Inferior parietal cortex (tissue), 1 donor: ENCODE results near the gene C1RL.
"Not testable (repeated sequence)": the region's sequence is repeated elsewhere in the genome, so short reads cannot be mapped to it uniquely, and the experiment has no call there.

Source experiments
- DNase-seq: peaks from one replicate; pipeline ENCODE4 v3.0.0-alpha.2; 2016; ENCODE audit errors: extremely low spot score

C1RL gene

DNA sequence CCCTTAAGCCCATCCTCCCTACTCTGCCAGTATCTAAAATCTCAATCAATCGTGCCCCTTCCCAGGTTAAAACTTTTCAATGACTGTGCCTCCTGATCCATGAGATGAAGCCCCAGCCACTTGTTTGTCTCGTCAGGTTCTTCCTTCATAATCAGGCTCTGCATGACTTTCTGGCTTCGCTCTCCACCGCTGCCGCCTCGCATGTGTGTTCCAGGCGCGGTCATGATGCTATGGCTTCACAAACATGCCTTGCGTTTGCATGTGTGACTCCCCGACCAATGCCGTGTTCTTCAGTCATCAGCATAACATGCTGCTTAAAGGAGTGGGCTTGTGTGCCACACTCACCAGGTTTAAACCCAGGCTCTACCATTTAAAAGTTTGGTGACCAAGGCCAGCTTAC, 5.0 kb upstream of the C1RL start:
- DNase-seq, result no peak

DNA sequence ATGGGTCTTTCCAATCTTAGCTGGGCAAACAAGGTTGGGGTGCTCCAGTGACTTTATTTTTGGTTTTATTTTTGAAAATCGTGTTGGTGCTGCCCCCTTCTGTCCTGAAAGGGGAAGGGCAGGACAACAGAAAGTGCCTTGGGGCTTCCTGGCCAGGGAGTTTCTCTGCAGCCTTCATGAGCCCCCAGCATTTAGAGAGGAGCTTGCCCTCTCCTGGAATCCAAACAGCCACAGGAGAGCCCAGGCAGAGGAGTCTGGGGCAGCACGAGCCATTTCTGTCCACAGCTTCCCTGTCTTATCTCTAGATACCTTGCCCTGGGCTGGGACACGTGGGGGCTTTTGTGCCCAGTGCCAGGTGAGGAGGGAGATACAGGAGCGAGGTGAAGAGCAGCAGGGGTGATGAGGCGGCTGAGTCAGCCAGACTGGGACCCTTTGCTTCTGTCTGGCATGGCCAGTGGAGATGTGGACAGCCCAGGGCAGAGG, 4.4 kb upstream of the C1RL start:
- peak; percentile 66 for DNase-seq

DNA sequence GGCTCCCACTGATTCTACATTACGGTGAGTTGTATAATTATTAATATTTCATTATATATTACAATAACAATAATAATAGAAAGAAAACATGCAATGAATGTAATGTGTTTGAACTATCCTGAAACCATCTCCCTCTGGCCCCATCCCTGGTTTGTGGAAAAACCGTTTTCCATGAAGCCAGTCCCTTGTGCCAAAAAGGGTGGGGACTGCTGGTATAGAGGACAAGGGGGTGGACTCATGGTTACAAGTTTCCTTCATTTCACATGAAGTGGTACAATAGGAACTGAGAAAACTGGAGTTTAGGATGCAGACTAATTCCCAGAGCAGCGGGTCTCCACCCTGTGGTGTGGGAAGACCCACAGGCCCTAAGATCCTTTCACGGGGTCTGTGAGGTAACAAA, 3.0 kb upstream of the C1RL start:
- DNase-seq, result no peak

DNA sequence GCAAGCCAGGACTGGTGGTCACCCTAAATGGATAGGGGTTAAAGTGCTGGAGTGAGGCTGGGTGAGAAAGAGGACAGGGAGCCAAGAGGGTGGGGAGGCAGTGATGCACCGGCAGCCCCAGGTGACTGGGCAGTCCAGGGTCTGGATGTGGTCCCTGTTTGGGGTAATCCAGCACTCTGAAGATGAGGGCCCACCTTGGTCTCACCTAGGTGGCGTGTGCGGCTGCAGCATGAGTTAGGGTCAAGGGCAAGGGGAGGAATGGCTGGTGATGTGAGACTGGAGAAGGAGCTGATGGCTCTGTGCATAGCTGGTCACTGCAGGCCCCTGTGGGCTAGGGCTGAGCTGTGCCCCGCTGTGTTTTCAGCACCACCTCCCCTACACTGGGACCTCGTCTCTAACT, 1.6 kb upstream of the C1RL start:
- DNase-seq, result no peak

DNA sequence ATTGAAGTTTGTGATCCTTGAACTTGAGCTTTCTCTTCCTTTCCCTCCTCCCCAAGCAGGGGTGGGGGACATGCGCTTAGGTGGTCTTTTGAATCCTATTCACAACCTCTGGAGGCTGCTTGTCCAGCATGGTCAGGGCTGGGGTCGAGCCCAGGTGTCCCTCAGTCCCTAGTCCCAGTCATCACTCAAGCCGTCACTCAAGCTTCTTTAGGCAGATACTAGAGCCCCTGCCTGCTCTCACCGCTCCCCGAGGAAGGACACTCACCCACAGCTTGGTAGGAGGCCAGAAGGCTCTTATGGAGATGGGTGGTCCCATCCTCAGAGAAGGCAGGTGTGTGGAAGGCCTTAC, 532 bp upstream of the C1RL start:
- no peak for DNase-seq

DNA sequence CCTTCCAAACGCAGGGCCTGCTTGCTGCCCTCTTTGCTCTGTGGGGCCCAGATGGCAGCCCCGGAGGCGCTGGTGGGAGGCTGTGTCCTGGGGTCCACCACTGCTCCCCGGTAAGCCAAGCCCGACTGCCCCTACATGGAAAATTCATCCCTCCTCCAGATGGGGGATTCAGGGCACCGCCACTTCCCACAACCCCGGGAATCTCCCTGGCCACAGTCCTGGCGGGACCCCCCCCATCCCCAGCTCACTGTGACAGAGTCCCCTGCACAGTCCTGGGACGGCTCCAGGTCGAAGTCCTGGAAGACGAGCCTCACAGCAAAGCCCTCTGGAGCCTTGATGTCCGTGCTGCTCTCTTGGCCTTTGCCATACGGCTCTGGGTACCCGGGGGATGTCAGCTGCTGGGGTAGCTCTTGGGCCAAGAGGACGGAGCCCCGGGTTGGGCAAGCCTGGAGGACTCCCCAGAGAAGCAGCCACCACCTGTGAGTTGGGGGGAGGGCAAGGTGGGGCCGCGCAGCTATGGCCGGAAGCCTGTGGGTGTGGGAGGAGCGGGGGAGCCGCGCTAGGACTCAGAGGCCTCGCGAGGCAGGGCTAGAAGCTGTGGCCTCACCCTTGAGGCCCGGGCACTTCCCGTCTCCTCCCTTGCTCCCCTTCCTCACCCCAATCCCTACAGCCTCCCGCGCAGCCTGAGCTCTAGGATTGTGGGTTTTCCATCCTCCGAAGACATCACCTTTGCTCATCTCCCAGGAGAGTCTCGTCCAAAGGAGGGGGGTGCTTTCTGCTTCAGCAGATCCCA, 815 bp downstream of the C1RL start:
- no peak for DNase-seq

DNA sequence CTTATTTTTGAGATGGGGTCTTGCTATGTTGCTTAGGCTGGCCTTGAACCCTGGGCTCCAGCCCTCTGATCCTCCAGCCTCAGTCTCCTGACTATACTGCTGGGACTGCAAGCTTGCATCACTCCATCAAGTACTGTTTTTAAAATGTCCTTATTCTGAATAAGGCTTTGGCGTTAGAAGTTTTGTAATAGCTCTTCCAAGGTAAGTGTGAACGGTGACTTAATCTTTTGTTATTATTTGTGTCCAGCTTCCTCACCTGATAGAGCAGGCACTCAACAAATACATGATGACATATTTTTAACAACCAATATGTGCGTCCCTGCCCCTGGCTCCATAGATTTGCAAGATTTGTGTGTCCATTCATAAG, 1.4 kb downstream of the C1RL start:
- DNase-seq, result no peak

DNA sequence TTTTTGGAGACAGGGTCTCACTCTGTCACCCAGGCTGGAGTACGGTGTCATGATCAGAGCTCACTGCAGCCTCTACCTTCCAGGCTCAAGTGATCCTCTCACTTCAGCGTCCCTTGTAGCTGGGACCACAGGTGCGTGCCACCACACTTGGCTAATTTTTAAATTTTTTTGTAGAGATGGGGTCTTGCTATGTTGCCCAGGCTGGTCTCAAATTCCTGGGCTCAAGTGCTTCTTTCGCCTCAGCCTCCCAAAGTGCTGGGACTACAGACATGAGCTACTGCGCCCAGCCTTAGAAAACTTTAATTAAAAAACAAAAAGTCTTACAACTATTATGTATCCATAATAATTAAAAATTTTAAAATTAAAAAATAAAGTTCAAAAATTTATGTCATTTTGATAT, 1.8 kb downstream of the C1RL start:
- DNase-seq, result not testable (repeated sequence)

DNA sequence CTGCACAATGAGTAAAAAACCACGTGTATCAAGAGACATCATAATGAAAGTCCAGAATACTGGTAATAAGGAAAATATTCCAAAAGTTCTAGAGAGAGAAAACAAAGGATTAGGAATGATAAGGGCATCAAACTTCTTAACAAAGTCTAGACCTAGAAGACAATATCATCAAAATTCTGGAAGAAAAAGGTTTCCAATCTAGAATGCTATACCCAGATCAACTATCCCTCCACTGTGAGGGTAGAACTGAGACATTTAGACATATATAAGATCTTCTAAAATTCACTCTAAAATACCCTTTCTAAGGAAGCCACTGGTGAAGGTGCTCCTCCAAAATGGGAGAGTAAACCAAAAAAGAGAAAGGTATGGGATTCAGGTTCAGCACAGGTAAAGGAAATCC, 2.9 kb downstream of the C1RL start:
- DNase-seq, result no peak

DNA sequence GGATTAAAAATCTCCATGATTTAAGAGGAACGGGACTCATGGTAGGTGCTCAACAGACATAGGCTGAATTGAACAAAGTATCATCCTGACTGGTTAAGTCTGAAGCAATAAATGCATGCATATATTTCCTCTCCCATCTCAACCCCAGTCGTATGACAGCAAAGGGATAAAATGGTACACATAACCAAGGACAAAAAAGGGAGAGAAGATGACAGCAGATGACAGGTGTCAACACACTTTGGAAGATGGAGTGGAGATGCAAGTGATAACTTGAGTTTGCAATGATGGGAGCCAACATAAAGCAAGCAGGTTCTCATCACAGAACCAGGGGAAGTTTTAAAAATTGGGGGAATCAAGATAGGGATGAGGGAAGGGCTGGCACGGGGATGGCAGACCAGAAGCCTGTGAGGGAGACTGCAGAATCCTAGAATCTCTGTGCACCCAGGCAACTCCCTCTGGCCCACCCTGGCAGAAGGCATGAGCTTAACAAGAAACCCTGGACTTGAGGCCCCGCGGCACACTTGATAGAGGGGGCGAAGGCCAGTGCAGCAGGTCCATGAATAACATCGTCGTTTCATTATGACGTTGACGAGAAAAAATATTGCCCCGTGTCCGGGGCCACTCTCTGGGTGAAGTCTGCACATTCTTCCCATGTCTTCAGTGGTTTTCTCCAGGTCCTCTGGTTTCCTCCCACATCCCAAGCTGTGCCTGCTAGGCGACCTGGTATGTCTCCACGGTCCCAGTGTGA, 5.0 kb downstream of the C1RL start:
- no peak for DNase-seq

DNA sequence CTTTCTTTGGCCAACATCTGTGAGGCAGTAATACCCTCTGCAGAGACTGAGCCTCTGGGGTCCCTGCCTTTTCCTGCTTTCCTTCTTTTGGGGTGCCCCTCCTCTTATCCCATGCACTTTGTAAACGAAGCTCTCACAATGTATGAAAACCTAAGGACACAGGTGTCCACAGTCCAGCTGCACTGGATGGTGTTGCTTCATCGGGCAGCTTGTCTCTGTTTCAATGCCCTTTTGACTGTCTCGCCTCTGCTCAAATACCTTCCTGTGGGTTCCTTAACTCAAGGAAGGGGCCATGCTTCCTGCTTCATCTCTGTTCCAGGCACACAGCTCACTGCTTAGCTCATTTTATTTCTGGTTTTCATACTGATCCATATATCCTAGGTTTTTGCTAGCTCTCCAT, 6.4 kb downstream of the C1RL start:
- DNase-seq, result no peak

DNA sequence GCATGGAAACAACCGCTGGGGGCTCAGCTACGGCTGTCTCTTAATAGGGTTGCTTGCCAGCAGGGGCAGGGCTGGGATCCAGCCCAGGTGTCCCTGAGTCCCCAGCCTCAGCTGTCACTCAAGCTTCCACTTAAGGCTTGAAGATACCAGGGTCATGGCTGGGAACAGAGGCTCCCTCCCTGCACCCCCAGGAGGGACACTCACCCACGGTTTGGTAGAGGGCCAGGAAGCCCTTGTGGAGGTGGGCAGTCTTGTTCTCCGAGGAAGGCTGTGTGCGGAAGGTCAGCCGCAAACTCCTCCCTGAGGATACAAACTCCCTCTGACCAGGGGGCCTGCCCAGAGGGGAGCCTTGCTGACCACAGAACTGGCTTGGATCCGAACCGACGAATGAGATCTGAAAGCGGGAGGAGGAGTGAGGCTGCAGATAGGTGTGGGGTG, 7.3 kb downstream of the C1RL start:
- no peak for DNase-seq

DNA sequence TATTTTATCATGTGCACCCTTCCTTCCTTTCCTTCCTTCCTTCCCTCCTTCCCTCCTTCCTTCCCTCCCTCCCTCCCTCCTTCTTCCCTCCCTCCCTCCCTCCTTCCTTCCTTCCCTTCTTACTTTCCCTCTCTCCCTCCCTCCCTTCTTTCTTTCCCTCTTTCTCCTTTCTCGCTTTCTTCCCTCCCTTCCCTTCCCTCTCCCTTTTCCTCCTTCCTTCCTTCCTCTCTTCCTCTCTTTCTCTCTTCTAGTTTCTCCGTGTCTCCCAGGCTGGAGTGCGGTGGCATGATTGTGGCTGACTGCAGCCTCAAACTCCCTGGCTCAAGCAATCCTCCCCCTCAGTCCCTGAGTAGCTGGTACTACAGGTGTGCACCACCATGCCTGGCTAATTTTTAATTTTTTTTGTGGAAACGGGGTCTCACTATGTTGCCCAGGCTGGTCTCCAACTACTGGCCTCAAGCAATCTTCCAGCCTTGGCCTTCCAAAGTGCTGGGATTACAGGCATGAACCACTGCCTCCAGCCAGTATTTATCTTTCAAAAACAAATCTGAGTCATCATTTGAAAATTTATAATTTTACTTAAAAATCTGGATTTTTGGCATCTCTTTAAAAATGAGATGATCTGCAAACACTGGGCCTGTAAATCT, 7.8 kb downstream of the C1RL start:
- DNase-seq, result no peak

DNA sequence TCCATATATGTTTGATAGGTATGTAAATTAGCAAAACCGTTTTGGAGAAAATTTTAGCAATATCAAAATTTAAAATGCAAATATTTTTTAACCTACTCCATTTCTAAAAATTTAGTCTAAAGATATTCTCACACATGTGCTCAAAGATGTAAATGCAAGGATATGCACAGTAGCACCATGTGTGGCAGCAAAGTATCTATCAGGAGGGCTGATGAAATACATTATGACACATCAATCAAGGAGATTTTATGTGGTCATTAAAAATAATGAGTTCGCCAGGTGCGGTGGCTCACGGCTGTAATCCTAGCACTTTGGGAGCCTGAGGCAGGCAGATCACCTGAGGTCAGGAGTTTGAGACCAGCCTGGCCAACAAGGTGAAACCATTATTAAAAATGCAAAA, 8.8 kb downstream of the C1RL start:
- DNase-seq, result no peak

DNA sequence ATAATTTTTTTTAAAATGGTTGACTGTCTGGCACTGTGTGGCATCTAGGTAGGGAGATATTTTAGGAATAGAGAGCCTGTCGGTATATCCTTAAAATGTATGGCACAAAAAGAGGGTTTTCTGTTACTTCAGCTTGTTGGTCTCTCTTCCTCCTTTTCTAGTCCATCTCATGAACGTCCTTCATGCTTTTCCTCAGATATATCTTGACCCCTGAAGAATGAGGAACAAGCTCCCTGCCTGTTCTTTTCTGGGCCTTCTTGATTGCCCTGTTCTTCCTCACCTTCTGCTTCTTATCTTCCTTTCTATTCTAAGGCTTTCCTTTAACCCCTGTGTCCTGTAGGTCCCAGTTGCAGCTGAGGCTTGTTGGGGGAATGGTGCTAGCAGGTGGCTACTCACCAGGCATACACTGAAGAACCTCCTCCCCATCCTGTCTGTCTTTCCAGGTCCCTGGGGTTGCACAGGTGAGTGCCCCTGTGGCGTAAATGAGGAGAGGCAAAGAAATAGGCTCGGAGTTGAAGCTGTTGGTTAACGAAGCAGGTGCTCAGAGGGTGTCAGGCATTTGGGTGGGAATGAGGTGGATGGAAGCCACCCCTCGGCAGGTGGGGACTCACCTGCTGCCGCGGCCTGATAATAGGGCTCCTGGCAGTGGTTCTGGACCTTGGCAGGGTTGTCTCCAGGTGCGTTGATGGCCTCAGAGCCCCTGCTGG, 9.6 kb downstream of the C1RL start:
- no peak for DNase-seq

DNA sequence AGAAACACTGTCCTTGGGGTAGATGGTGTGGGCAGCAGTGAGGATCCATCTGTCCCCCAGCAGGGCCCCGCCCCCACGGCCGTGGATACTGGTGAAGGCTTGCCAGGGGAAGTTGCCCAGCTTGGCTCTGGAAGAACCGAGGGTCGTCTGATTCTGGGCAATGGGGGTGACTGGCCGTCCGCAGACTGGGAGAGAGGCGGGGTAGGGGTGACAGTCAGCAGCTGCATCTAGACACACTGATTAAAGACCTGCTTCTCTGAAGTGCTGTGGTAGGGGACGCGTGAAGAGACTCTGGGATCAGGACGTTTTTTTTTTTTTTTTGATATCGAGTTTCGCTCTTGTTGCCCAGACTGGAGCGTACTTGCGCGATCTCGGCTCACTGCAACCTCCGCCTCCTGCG, 12.0 kb downstream of the C1RL start:
- DNase-seq, result no peak

DNA sequence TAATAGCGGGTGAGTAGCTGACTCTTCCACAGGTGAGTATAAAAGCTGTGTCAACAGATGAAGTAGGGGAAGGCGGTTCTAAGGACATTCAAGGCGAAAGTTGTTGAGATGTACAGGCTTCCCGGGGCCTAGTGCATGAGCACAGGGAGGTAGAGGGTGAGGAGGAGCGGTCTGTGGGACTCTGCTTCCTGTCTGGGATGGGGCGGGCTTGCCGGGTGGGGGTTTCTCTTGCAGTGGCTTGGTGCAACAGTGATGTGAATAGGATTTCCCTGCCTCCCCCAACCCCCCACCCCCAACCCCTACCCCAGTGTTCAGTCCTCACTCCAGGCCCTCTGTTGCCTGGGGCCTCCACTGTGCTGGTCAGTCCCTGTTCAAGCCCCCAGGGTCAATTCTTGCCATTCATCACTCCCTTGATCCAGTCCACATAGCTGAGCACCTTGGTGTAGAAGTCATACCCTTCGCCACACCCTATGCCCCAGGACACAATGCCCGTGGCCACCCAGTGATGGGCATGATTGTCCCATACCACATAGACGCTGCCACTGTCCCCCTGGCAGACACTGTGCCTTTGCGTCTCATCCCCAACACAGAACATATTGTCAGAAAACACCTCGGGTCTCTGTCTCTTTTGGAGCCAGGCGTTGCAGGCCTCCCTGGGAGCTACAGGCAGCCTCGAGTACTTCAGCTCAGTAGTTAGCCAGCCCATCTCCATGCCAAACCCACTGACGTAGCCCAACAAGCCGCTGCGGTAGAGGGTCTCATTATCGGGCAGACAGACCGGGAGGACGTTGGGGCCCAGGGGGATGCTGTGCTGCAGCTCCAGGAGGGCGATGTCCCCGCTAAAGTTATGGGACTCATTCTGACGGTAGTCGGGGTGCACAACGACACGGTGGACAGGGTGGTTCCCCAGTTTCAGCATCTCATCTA, 12.7 kb downstream of the C1RL start:
- DNase-seq, result no peak

DNA sequence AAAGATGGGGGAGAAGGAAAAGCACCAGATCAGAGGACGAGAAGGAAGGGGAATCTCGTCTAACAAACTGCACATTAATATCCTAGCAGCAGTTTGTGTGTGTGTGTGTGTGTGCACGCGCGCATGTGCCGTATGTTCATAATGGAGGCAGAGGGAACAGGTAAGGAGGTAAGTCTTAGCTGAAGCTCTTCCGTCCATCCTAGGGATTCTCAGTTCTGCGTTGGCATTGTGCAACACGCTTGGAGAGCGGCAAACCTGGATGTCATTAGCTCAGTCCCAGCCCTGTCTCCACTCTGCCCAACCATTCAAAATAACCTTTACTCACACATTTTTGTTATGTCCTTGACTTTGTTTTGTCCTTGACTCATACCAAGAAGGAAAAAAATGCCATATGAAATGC, 15.1 kb downstream of the C1RL start:
- no peak for DNase-seq

DNA sequence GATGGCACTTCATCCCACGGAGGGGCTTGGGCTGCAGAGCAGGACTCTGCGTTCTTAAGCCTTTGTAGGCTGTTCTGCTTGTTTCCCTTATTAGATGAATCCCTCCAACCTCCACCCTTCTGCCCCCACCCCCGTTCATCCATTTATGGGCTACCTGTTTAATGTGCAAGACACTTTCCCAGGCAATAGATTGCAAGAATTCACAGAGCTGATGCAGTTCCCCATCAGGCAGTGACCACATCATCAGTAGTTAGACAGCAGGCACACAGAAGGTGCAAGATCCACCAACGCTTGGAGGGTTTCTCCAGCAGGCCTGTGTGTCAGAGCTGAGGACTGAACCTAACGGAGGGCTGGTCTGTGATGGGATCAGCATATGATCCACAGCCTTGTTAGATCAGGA, 15.5 kb downstream of the C1RL start:
- no peak for DNase-seq

DNA sequence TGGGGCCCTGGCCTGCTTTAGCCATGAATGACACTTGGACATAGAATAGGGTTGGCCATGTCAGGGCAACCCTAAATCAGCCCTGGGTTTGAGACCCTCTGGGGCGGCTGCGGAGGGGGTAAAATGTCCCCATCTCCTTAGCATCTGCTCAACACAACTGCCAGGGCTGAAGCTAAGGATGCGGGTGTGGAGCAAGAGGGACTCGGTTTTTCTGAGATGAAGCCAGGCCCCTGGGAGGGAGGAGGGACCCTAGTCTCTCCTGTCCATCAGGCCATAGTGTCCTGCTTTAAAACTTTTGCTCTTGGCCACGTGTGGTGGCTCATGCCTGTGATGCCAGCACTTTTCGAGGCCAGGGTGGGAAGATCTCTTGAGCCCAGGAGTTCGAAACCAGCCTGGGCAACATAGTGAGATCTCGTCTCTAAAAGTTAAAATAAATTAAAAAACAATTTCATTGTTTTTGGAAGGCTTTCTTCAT, 16.0 kb downstream of the C1RL start:
- no peak for DNase-seq
